ENCODE results near the gene ST14.

DNA sequence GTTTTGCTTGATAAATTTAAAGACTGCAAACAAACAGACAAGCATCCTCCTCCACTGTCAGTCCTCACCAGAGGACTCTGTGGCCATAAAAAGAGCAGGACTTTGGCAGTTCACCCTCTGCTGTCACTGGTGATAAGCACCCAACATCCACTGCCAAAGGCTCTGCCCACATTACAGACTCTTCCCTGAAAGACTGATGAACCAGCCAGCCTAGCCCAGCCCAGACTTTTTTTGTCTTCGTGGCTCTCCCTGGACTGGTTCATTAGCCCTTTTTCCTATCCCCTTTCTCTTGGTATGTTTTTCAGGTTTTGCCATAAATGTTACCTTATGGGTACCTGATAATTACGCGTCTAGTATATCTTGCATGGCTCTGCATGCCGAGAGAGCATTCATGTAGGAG lies 15.1 kb downstream of the ST14 start:
- TF ChIP-seq, protein P1, sequence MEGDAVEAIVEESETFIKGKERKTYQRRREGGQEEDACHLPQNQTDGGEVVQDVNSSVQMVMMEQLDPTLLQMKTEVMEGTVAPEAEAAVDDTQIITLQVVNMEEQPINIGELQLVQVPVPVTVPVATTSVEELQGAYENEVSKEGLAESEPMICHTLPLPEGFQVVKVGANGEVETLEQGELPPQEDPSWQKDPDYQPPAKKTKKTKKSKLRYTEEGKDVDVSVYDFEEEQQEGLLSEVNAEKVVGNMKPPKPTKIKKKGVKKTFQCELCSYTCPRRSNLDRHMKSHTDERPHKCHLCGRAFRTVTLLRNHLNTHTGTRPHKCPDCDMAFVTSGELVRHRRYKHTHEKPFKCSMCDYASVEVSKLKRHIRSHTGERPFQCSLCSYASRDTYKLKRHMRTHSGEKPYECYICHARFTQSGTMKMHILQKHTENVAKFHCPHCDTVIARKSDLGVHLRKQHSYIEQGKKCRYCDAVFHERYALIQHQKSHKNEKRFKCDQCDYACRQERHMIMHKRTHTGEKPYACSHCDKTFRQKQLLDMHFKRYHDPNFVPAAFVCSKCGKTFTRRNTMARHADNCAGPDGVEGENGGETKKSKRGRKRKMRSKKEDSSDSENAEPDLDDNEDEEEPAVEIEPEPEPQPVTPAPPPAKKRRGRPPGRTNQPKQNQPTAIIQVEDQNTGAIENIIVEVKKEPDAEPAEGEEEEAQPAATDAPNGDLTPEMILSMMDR (IDR thresholded peaks at IDR 0.05; ENCODE audit: low read length) = no peak
- no peak for TF ChIP-seq EZH2 (optimal IDR thresholded peaks at IDR 0.05; ENCODE audit: low read depth, low read length)

Data from MM.1S (cell line).